NOMO-1 treated with DMSO at 0.1 percent for 48 hours (cell line): ENCODE results near the gene RPS13.
"Not testable (repeated sequence)": the region's sequence is repeated elsewhere in the genome, so short reads cannot be mapped to it uniquely, and the experiment has no call there.

ENCODE experiments used
- DNase-seq: peaks from one replicate; lab custom pipeline; 2025; ENCODE audit not compliant: unreplicated experiment; lab: John Stamatoyannopoulos, UW

Gene RPS13

DNA sequence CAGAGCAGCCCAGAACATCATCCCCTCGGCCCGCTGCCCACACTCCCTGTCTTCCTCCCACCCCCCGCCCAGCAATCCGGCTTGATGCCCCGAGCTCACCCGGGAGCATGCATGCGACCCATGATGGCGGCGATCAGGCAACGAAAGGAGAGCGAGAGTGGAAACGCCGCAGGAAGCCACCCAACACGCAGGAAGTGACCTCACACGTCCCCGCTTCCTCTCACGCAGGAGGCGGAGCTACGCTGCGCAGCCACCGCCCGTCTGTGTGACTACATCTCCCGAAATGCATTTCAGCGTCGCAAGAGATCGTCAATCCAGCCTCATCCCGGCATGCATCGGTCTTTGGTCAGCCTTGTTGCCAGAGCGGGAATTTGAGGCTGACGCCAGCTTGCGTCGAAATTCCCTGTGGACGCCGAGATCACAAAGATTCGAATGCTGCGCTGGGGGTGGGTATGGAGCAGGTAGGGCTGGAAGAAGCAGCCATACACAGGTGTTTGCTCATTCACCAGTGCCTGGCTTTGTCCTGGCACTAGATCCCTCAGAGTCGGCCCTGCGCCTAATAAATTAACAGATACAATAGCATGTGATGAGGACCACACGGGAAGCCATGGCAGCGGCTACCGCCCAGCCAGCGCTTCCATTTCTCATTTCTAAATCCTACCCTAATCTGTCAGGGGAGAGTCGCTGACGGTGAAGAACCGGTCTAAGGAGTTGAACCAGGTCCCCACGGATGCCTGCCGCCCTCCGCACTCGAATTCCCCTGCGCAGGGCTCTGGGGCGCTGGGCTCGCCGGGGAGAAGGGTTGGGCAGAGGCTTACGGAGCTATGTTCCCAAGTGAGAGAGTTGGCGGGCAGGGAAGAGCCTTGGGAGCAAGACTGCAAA, at the start of gene RPS13:
Gene RPS13 (minus strand): TSS at position 148 of the 882 bp plus-strand sequence. CDS start 26 bp downstream, at position 122.
- DNase-seq: peak; percentile 97

DNA sequence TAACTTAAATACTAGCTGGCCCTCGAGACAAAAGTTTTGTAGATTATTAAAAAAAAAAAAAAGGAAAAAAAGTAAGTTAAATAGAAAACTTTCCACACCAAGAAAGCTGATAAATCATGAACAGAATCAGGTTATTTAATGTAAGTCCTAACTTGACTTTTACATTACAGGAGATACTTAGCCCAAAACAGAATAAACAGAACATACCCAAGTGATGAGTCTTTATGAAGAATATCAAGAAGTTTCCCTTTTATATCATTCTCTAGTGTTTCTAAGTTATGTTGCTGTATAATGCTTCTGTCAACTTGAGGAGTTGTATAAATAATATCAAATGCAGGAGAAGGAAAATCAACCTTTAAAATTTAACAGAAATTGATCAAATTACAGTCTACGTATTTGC, 44.5 kb upstream of the RPS13 start:
- no peak for DNase-seq

DNA sequence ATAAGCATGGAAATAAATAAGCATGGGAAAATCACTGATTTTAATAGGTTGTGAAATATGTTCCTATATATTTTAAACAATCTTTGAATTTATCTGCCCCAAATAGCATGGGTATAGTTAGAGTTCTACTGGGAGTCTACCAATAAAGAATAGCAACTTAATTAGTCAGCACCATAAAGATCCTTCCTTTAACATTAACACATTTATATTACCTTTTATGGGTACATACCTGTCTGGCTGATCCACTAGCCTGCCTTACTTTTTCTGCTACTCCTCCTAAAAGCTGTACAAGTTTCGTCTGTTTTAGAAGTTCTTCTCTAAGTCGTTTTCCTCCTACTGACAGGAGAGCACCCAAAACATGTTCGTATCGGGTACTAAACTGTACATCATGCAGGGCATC, 39.8 kb upstream of the RPS13 start:
- DNase-seq: no peak

DNA sequence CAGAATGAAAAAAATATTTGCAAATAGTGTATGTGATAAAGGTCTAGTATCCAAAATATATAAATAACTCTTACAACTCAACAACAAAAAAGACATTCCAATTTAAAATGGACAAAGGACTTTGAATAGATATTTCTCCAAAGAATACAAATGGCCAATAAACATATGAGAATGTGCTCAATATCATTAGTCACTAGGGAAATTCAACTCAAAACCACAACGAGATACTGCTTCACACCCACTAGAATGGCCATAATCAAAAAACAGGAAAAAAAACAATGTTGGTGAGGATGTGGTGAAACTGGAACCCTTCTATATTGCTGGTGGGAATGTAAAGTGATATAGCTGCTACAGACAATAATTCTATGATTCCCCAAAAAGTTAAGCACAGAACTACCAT, 38.6 kb upstream of the RPS13 start:
- DNase-seq: no peak

DNA sequence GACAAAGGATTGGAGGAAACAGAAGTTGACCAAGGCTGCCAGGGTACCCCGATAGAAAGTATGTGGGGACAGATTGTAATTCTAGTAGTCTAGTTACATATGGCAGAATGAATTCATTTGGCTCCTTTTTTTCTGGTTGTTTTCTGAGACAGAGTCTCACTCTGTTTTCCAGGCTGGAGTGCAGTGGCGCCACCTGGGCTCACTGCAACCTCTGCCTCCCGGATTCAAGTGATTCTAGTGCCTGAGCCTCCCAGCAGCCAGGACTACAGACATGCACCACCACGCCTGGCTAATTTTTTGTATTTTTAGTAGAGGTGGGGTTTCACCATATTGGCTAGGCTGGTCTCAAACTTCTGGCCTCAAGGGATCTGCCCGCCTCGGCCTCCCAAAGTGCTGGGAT, 30.3 kb upstream of the RPS13 start:
- DNase-seq: not testable (repeated sequence)

DNA sequence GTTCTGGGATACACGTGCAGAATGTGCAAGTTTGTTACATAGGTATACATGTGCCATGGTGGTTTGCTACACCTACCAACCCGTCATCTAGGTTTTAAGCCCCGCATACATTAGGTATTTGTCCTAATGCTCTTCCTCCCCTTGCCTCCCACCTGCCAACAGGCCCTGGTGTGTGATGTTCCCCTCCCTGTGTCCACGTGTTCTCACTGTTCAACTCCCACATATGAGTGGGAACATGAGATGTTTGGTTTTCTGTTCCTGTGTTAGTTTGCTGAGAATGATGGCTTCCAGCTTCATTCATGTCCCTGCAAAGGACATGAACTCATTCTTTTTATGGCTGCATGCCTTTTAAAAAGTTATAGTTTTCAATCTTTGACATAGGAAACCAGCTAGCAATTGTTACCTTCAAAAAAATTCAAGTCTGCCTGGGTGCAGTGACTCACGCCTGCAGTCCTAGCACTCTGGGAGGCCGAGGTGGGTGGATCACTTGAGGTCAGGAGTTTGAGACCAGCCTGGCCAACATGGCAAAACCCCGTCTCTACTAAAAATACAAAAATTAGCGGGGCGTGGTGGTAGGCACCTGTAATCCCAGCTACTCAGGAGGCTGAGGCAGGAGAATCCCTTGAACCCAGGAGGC, 28.1 kb upstream of the RPS13 start:
- DNase-seq: not testable (repeated sequence)

DNA sequence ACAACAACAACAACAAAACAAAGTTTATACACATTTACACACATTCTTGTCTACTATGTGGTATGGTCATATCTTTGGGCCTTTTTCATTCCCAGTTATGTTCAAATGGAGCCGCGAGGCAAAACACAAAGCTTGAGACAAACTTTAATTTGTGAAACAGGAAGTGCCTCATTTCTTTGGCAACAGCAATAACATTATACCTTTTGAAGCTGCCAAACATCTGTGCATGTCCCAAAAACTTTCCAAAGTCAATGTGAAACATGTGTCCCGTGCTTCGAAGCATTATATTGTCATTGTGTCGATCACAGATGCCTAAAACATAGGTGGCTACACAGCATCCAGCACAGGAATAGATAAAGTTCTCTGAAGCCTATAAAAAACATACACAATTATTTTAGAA, 25.0 kb upstream of the RPS13 start:
- no peak for DNase-seq

DNA sequence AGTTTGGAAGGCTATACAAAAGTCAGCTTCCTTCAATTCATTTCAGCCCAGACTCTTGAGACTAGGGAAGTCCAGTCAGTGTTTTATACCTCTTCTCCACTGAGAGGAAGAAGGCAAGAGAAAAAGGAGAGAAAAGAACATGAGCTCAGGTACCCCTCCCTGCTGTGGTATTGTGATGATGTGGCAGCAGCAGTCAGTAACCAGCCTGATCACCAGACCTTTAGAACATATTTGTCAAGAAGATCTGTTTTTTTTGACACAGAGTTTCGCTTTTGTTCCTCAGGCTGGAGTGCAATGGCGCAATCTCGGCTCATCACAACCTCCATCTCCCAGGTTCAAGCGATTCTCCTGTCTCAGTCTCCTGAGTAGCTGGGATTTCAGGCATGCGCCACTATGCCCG, 21.2 kb upstream of the RPS13 start:
- DNase-seq: peak; percentile 32

DNA sequence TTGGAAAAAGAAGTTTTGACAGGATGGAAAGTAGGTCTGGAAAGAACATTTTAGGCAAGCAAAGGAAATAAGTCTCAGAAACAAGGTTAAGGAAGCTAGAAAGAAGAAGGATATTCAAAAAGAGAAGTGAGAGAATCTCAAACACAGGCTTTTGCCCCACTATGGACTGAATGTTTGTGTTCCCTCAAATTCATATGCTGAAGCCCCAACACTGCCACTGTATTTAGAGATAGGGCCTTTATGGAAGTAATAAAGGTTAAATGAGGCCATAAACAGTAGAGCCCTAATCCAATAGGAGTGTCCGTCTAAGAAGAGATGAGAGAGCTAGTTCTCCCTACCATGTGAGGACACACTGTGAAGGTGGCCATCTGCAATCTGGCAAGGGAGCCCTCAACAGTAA, 20.6 kb upstream of the RPS13 start:
- DNase-seq: peak; percentile 74

DNA sequence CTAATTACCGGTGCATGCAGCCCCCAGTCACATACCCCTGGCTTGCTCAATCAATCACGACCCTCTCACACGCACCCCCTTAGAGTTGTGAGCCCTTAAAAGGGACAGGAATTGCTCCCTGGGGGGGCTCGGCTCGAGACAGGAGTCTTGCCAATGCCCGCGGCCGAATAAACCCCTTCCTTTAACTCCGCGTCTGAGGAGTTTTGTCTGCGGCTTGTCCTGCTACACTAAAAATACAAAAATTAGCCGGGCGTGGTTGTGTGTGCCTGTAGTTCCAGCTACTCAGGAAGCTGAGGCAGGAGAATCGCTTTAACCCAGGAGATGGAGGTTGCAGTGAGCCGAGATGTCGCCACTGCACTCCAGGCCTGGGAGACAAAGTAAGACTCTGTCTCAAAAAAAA, 8.5 kb upstream of the RPS13 start:
- DNase-seq: not testable (repeated sequence)

DNA sequence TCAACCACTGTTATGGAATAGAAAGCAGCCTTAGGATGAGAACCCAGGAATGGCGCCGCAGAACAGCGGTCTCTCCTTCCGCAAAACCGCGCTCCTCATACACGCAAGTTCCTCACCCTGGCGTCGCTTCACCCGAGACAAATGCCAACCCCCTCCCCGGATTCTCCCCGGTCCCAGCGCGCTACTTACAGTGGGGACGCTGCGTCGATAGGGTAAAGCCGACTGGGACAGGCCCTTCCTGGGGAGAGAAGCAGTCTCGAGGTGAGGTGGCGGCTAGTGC, 287 bp downstream of the RPS13 start:
- no peak for DNase-seq

DNA sequence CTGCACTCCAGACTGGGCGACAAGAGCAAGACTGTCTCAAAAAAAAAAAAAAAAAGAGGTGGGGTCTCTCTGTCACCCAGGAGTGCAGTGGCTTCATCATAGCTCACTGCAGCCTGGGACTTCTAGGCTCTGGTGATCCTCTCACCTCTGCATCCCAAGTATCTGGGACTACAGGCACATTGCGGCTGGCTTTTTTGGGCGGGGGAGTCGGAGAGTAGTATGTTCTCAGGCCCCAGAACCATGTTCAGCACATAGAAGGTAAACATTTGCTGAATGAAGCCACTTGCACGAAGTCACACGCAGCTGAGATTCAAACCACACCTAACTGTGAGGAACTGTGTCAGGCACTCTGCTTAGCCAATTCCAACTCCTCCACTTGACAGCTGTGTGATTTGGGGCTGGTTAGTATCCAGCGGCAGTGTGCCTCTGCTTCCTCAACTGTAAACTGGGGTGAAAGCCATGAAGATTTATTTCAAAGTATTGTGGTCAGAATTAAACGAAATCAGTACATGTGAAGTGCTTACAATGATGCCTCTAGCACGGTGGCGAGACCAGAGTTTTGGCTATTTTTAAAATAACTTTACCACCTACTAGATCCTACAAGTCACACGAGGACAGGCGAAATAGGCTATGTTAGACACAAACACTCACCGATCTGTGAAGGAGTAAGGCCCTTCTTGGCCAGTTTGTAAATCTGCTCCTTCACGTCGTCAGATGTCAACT, 789 bp downstream of the RPS13 start:
- peak; percentile 28 for DNase-seq

DNA sequence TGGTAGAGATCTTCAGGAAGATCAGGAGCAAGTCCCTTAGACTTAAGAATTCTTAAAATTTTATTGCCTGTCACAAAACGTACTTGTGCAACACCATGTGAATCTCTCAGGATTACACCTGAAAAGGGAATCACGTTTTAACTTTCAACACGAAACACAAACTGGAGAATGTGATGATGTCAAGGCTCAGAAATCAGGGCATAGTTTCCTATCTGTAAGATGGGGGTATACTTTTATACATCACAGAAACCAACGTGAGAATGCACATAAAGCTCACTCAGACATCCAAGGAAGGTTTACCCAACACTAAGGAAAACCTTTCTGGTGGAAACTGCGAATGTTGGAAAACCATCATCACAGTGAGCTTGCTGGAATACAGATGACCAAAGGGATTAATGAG, 2.0 kb downstream of the RPS13 start:
- no peak for DNase-seq

DNA sequence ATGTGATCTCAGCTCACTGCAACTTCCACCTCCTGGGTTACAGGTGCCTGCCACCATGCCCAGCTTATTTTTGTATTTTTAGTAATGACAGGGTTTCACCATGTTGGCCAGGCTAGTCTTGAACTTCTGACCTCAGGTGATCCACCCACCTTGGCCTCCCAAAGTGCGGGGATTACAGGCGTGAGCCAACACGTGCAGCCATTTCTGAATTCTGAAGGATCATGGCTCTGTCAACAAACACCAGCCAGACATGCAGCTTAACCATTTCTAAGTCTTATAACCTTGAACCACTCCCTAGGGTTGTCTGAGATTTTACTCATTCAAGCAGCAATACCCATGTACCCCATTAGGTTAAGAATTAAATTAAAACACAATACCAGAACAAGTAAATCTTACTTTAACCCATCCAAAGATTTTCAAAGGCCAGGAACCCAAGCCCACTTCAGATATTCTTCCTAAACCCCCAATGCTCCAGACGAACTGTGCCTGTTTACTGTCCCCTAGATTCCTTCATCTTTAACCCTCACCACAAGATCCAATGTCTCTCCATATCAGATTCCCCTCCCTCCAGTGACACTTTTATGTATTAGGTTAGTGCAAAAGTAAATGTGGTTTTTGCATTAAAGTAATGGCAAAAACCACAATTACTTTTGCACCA, 4.0 kb downstream of the RPS13 start:
- no peak for DNase-seq

DNA sequence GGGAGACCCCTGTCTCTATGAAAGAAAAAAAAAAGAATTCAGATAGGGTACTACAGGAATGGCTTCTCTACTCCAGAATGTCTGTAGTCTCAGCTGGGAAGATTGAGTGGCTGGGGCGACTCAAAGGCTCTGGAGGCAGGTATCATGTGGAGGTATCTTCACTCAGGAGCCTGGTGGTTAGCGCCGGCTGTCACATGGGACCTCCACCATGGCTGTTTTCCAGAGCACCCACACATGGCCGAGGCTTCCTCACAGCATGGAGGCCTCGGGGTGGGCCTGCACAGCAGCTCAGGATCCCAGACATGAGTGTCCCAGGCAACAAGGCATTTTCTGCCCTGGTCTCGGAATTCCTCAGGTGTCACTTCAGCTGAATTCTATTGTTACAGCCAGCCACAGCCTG, 10.1 kb downstream of the RPS13 start:
- no peak for DNase-seq

DNA sequence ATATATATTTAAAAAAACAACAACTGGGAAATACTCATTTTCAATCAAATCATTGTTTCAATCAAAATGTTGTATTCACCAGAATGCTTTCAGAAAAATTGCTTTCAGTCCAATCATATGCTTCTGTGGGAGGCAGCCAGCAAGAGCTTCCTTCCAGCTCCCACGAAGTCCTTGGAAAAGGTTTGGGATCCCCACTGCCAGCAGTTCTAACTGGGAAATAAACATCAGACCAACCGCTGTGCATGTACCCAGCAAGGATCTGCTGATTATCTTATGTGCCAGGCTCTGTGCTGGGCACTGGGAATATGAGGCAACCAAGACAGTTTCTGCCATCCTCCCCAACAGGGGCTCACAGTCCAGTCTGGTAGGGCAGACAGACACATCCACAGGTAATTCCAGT, 10.8 kb downstream of the RPS13 start:
- no peak for DNase-seq

DNA sequence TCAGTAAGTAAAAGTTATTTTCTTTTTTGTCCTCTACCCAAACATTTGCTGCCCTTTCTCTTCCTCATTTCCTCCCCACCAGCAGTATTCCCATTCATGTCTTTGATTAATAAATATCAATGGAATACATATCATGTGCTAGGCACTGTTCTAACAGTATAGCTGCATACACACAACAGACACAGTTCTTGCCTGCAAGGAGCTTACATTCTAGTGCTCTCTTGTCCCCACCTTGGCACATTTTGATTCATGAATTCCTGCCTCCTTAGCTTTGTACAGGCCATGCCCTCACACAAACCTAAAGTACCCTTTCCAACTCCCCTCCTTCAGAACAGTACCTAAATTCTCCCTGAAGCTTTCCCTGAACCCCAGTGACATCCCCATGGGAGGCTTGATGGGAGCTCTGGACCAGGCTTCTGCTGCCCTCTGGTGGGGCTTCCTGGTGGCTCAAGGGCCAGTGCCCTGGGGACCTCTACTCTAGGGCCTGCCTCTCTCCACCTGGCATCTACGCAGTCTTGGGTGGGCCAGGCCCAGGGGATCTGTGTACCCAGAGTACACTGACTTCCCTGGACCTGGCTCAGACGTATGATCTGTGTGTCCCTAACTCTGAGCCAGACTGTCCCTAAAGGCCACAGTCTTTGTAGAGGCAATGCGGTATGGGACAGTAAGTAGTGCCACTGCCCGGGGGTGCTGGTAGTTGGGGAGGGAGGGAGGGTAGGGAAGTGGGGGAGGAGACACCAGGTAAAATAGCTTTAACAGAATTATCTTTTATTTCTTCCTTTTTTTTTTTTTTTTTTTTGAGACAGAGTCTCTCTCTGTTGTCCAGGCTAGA, 14.1 kb downstream of the RPS13 start:
- DNase-seq: peak; percentile 3

DNA sequence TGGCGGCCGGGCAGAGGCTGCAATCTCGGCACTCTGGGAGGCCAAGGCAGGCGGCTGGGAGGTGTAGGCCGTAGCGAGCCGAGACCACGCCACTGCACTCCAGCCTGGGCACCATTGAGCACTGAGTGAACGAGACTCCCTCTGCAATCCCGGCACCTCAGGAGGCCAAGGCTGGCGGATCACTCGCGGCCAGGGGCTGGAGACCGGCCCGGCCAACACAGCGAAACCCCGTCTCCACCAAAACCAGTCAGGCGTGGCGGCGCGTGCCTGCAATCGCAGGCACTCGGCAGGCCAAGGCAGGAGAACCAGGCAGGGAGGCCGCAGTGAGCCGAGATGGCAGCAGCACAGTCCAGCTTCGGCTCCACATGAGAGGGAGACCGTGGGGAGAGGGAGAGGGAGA, 26.3 kb downstream of the RPS13 start:
- not testable (repeated sequence) for DNase-seq

DNA sequence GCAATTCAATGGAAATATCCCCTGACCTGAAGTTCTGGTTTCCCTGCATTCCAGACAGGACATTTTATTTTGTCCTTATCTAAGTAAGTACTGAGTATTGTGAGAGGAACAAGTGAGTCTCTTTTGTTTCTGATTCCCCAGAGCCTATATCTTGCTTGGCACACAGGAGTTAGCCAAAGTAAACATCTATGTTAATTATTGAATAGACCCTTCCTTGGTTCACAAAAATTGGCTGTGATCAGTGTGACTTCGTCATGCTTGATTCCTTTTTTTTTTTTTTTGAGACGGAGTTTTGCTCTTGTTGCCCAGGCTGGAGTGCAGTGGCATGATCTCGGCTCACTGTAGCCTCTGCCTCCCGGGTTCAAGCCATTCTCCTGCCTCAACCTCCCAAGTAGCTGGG, 29.0 kb downstream of the RPS13 start:
- DNase-seq: not testable (repeated sequence)

DNA sequence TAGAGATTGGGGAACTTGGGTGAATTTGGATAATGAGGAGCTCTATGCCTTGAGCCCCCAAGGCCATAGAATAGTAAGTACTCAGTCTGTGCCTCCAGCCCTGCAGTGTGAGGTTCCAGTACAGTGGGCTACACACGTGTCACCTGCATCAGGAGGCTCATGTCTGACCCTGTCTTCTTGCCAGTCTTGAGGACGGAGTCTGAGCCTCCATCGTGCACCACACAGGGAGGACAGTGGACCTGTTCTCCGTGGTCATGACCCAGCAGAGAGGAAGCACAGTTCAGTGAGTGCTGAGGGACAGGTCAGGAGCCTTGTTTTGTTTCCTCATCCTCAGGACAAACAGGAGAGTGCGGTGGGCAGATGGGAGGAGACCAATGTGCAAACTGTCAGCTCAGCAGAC, 30.8 kb downstream of the RPS13 start:
- DNase-seq: no peak
